Activated naive CD8-positive, alpha-beta T cell treated with anti-CD3 and anti-CD28 coated beads, Interleukin-2, amount 50 U/mL, for 24 hours (primary cell): Measurements from ENCODE around the gene BMAL2.

Source experiments
- ATAC-seq: fragments of 150-1000 bp; cut with Tn5 transposase; one replicate; pipeline ENCODE4 v1.10.0; 2021
- DNase-seq: peaks from one replicate; pipeline ENCODE4 v3.0.0; 2021
- H3K27ac Mint-ChIP-seq: one replicate; pipeline ENCODE4 v1.8.0; 2021; ENCODE audit warnings: mild to moderate bottlenecking, mixed read lengths
- H3K27me3 Mint-ChIP-seq: one replicate; pipeline ENCODE4 v1.8.0; 2021; ENCODE audit warnings: mixed read lengths
- H3K36me3 Mint-ChIP-seq: one replicate; pipeline ENCODE4 v1.8.0; 2021; ENCODE audit warnings: low read depth, mixed read lengths
- H3K4me1 Mint-ChIP-seq: one replicate; pipeline ENCODE4 v1.8.0; 2021; ENCODE audit warnings: mixed read lengths
- H3K4me3 Mint-ChIP-seq: one replicate; pipeline ENCODE4 v1.8.0; 2021; ENCODE audit warnings: mild to moderate bottlenecking, moderate library complexity, mixed read lengths
- H3K9me3 Mint-ChIP-seq: one replicate; pipeline ENCODE4 v1.8.0; 2021; ENCODE audit warnings: mixed read lengths

BMAL2 gene

GRCh38 chr12:27304856-27305255 lies 27.8 kb upstream of the BMAL2 start:
- Mint-ChIP-seq H3K27me3 (no peaks in the 10 kb centered on the region), H3K4me3 (no peak overlapping the region), H3K9me3 (no peaks in the 10 kb centered on the region), H3K36me3 (peaks cover 10% of the 10 kb centered on the region), H3K4me1 (peaks cover 8% of the 10 kb centered on the region), H3K27ac (no peak overlapping the region)
- DNase-seq (no peak), ATAC-seq (no peak)

GRCh38 chr12:27305673-27306456 lies 26.8 kb upstream of the BMAL2 start:
- H3K27ac Mint-ChIP-seq = no peak overlapping the region
- no peak for DNase-seq

GRCh38 chr12:27309293-27309994 lies 23.2 kb upstream of the BMAL2 start:
- H3K27me3 Mint-ChIP-seq = no peaks in the 10 kb centered on the region
- DNase-seq (no peak), ATAC-seq (no peak)
- peaks cover 7% of the 10 kb centered on the region for H3K4me1 Mint-ChIP-seq
- no peaks in the 10 kb centered on the region for H3K9me3 Mint-ChIP-seq
- H3K4me3 Mint-ChIP-seq = no peak overlapping the region
- no peak overlapping the region for H3K27ac Mint-ChIP-seq
- H3K36me3 Mint-ChIP-seq = peaks cover 18% of the 10 kb centered on the region

More at GRCh38 chr12:27305673-27306456, 26.8 kb upstream of the BMAL2 start:
- Mint-ChIP-seq H3K4me1 (peaks cover 8% of the 10 kb centered on the region), H3K9me3 (no peaks in the 10 kb centered on the region), H3K36me3 (peaks cover 12% of the 10 kb centered on the region), H3K4me3 (no peak overlapping the region), H3K27me3 (no peaks in the 10 kb centered on the region)
- ATAC-seq = no peak

GRCh38 chr12:27309995-27310315 lies 22.7 kb upstream of the BMAL2 start:
- DNase-seq (no peak), ATAC-seq (no peak)
- Mint-ChIP-seq H3K9me3 (no peaks in the 10 kb centered on the region), H3K36me3 (peaks cover 18% of the 10 kb centered on the region), H3K4me3 (no peak overlapping the region), H3K27ac (no peak overlapping the region), H3K27me3 (no peaks in the 10 kb centered on the region), H3K4me1 (peaks cover 7% of the 10 kb centered on the region)

- Mint-ChIP-seq H3K27me3 (no peaks in the 10 kb centered on the region), H3K36me3 (peaks cover 12% of the 10 kb centered on the region), H3K27ac (no peak overlapping the region), H3K4me3 (no peak overlapping the region), H3K9me3 (no peaks in the 10 kb centered on the region), H3K4me1 (no peaks in the 10 kb centered on the region)
- ATAC-seq (no peak), DNase-seq (no peak)
Observed at GRCh38 chr12:27316947-27317346, 15.7 kb upstream of the BMAL2 start.

- peaks cover 2% of the 10 kb centered on the region for H3K4me1 Mint-ChIP-seq
- H3K36me3 Mint-ChIP-seq = peaks cover 8% of the 10 kb centered on the region
- no peak for DNase-seq
Observed at GRCh38 chr12:27319409-27319808, 13.2 kb upstream of the BMAL2 start.

GRCh38 chr12:27319848-27320247 lies 12.8 kb upstream of the BMAL2 start:
- DNase-seq = no peak
- H3K27ac Mint-ChIP-seq = no peak overlapping the region
- H3K27me3 Mint-ChIP-seq = no peaks in the 10 kb centered on the region
- ATAC-seq = no peak
- no peak overlapping the region for H3K4me3 Mint-ChIP-seq
- H3K9me3 Mint-ChIP-seq = no peaks in the 10 kb centered on the region
- H3K4me1 Mint-ChIP-seq = peaks cover 4% of the 10 kb centered on the region
- H3K36me3 Mint-ChIP-seq = peaks cover 8% of the 10 kb centered on the region

More at GRCh38 chr12:27319409-27319808, 13.2 kb upstream of the BMAL2 start:
- ATAC-seq = no peak
- Mint-ChIP-seq H3K9me3 (no peaks in the 10 kb centered on the region), H3K27ac (no peak overlapping the region), H3K27me3 (no peaks in the 10 kb centered on the region), H3K4me3 (no peak overlapping the region)

GRCh38 chr12:27324530-27324929 lies 8.1 kb upstream of the BMAL2 start:
- ATAC-seq = no peak
- Mint-ChIP-seq H3K36me3 (peaks cover 18% of the 10 kb centered on the region), H3K9me3 (no peaks in the 10 kb centered on the region), H3K4me1 (peaks cover 11% of the 10 kb centered on the region), H3K4me3 (no peak overlapping the region), H3K27ac (no peak overlapping the region), H3K27me3 (no peaks in the 10 kb centered on the region)
- DNase-seq = no peak

- H3K27ac Mint-ChIP-seq = peak overlapping the region; percentile 88
- H3K27me3 Mint-ChIP-seq = peaks cover 28% of the 10 kb centered on the region
- no peaks in the 10 kb centered on the region for H3K9me3 Mint-ChIP-seq
- H3K4me3 Mint-ChIP-seq = peak overlapping the region; percentile 87
- H3K4me1 Mint-ChIP-seq = peaks cover 43% of the 10 kb centered on the region
- DNase-seq = no peak
- H3K36me3 Mint-ChIP-seq = peaks cover 14% of the 10 kb centered on the region
- no peak for ATAC-seq
Observed at GRCh38 chr12:27330846-27331245, 1.8 kb upstream of the BMAL2 start.

- Mint-ChIP-seq H3K4me3 (peak overlapping the region; percentile 87), H3K36me3 (peaks cover 13% of the 10 kb centered on the region), H3K9me3 (no peaks in the 10 kb centered on the region), H3K27me3 (peaks cover 34% of the 10 kb centered on the region), H3K4me1 (peaks cover 43% of the 10 kb centered on the region), H3K27ac (peak overlapping the region; percentile 88)
- DNase-seq (peak; percentile 17), ATAC-seq (peak; percentile 83)
Observed at GRCh38 chr12:27331291-27331926, 1.2 kb upstream of the BMAL2 start.

- peaks cover 34% of the 10 kb centered on the region for H3K27me3 Mint-ChIP-seq
- peak; percentile 3 for DNase-seq
- ATAC-seq = no peak
- peaks cover 9% of the 10 kb centered on the region for H3K36me3 Mint-ChIP-seq
- H3K4me3 Mint-ChIP-seq = peak overlapping the region; percentile 87
- H3K9me3 Mint-ChIP-seq = no peaks in the 10 kb centered on the region
- H3K27ac Mint-ChIP-seq = peak overlapping the region; percentile 88
- H3K4me1 Mint-ChIP-seq = peaks cover 43% of the 10 kb centered on the region
Observed at GRCh38 chr12:27331927-27332324, 710 bp upstream of the BMAL2 start.

GRCh38 chr12:27332407-27332713 lies 276 bp upstream of the BMAL2 start:
- Mint-ChIP-seq H3K9me3 (no peaks in the 10 kb centered on the region), H3K4me1 (peaks cover 43% of the 10 kb centered on the region), H3K4me3 (peak overlapping the region; percentile 87), H3K27me3 (peaks cover 34% of the 10 kb centered on the region), H3K36me3 (peaks cover 8% of the 10 kb centered on the region), H3K27ac (peak overlapping the region; percentile 88)
- DNase-seq (peak; percentile 9), ATAC-seq (no peak)

GRCh38 chr12:27333403-27334009 lies 870 bp downstream of the BMAL2 start:
- DNase-seq = peak; percentile 56
- Mint-ChIP-seq H3K27me3 (peaks cover 36% of the 10 kb centered on the region), H3K9me3 (no peaks in the 10 kb centered on the region)

GRCh38 chr12:27334042-27334720 lies 1.5 kb downstream of the BMAL2 start:
- H3K36me3 Mint-ChIP-seq = no peaks in the 10 kb centered on the region
- H3K9me3 Mint-ChIP-seq = no peaks in the 10 kb centered on the region
- peaks cover 44% of the 10 kb centered on the region for H3K4me1 Mint-ChIP-seq
- no peak for DNase-seq
- H3K27ac Mint-ChIP-seq = peak overlapping the region; percentile 82
- H3K4me3 Mint-ChIP-seq = peak overlapping the region; percentile 88
- ATAC-seq = no peak
- H3K27me3 Mint-ChIP-seq = peaks cover 36% of the 10 kb centered on the region

More at GRCh38 chr12:27333403-27334009, 870 bp downstream of the BMAL2 start:
- Mint-ChIP-seq H3K27ac (peak overlapping the region; percentile 82), H3K36me3 (no peaks in the 10 kb centered on the region), H3K4me3 (peak overlapping the region; percentile 88), H3K4me1 (peaks cover 47% of the 10 kb centered on the region)
- peak; percentile 38 for ATAC-seq
